Activated T-helper 17 cell treated with anti-CD3 and anti-CD28 coated beads, Interleukin-2, amount 50 U/mL, for 72 hours (primary cell): Measurements from ENCODE around the gene SLC40A1. TPM values are rescaled to one million over a fixed set of nuclear protein-coding genes. Genes with fewer than 3 reads are reported as not detected.
A peak's percentile ranks its signal among the peaks of the same experiment; 100 is the strongest.

ENCODE experiments used
- ATAC-seq: fragments of 150-1000 bp; cut with Tn5 transposase; replicated peaks from 2 replicates; pipeline ENCODE4 v1.10.0; 2021; ENCODE audit warnings: mild to moderate bottlenecking, moderate library complexity
- H3K27ac Mint-ChIP-seq: one replicate; pipeline ENCODE4 v1.8.0; 2022; ENCODE audit warnings: mixed read lengths
- H3K27me3 Mint-ChIP-seq: one replicate; pipeline ENCODE4 v1.8.0; 2022; ENCODE audit warnings: mixed read lengths
- H3K36me3 Mint-ChIP-seq: one replicate; pipeline ENCODE4 v1.8.0; 2022; ENCODE audit warnings: low read depth, mild to moderate bottlenecking, mixed read lengths
- H3K4me1 Mint-ChIP-seq: one replicate; pipeline ENCODE4 v1.8.0; 2022; ENCODE audit warnings: mixed read lengths
- H3K4me3 Mint-ChIP-seq: one replicate; pipeline ENCODE4 v1.8.0; 2022; ENCODE audit warnings: mild to moderate bottlenecking, mixed read lengths
- H3K9me3 Mint-ChIP-seq: one replicate; pipeline ENCODE4 v1.8.0; 2022; ENCODE audit warnings: mixed read lengths
- total RNA-seq, 2 donors: library from RNA; stranded (reverse); gene quantifications; one replicate each; pipeline ENCODE4 v1.2.3, GENCODE V29; 2022

The SLC40A1 gene
- total RNA-seq, 2 donors from 2014 or later: 1.1 to 4.1 TPM

DNA sequence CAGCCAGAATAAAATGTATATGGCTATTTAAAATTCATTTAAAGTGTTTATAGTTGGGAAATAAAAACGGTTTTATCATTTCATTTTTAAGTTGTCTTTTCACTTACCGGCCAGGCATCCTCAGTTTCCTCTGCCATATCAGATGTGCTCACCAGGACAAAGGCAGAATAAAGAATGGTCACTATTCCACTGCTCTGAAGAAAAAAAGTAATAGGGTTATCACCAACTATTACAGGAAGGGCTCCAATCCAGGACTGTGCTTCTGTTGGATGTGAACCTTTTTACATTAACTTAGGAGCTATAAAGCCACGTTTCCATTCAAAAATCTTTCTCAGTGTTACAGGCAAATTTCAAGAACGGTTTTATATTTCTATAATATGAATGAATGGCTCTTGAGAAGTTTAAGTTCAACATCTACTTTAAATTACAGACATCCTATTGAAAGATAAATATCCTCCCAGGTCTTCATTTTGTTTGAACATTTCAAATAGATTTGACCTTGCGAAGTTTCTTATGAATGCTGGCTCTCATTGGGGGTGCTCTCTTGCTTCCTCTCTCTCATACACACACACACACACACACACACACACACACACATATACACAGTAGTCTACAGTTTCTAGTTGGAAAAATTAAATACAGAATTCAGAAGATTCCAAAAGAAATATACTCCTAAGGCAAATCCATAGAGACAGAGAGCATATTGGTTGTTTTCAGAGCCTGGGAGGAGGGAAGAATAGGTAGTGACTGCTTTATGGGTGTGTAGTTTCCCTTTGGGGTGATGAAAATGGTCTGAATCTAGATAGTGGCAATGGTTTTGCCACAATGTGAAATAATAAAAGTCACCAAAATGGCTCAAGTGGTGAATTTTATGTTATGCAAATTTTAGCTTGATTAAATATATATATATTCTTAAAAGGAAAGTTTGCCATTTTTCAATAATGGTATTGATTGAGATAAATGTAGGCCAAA is 2.9 kb upstream of the SLC40A1 start:
- Mint-ChIP-seq H3K4me1 (peaks cover 9% of the 10 kb centered on the region), H3K27me3 (no peaks in the 10 kb centered on the region), H3K9me3 (no peaks in the 10 kb centered on the region), H3K27ac (no peak overlapping the region), H3K4me3 (no peak overlapping the region), H3K36me3 (no peaks in the 10 kb centered on the region)
- ATAC-seq: no peak

DNA sequence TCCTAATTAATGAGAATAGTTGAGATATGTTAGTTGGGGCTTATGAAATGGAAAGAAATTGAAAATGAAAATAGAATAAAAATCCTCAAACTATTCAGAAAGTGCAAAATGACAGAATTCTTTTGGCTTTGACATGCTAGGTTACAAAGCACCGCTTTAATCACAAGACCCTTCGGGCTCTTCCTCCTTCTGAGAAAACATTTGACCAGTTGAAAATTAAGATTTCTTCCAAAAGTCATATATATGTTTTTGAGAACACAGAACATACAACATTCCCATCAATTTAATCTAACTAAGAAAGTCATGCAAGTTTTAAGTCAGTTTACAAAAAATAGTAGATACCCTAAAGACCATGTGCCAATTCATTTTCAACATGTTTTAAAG is 2.2 kb upstream of the SLC40A1 start:
- peaks cover 13% of the 10 kb centered on the region for H3K4me1 Mint-ChIP-seq

GRCh38 chr2:189582140-189582808 is 1.7 kb upstream of the SLC40A1 start:
- no peaks in the 10 kb centered on the region for H3K27me3 Mint-ChIP-seq
- H3K36me3 Mint-ChIP-seq: no peaks in the 10 kb centered on the region
- H3K9me3 Mint-ChIP-seq: no peaks in the 10 kb centered on the region
- peaks cover 13% of the 10 kb centered on the region for H3K4me1 Mint-ChIP-seq
- ATAC-seq: no peak
- no peak overlapping the region for H3K27ac Mint-ChIP-seq
- peak overlapping the region; percentile 91 for H3K4me3 Mint-ChIP-seq

More for the DNA sequence above, 2.2 kb upstream of the SLC40A1 start:
- Mint-ChIP-seq H3K9me3 (no peaks in the 10 kb centered on the region), H3K36me3 (no peaks in the 10 kb centered on the region), H3K4me3 (peak overlapping the region; percentile 91), H3K27me3 (no peaks in the 10 kb centered on the region), H3K27ac (no peak overlapping the region)
- ATAC-seq: no peak

DNA sequence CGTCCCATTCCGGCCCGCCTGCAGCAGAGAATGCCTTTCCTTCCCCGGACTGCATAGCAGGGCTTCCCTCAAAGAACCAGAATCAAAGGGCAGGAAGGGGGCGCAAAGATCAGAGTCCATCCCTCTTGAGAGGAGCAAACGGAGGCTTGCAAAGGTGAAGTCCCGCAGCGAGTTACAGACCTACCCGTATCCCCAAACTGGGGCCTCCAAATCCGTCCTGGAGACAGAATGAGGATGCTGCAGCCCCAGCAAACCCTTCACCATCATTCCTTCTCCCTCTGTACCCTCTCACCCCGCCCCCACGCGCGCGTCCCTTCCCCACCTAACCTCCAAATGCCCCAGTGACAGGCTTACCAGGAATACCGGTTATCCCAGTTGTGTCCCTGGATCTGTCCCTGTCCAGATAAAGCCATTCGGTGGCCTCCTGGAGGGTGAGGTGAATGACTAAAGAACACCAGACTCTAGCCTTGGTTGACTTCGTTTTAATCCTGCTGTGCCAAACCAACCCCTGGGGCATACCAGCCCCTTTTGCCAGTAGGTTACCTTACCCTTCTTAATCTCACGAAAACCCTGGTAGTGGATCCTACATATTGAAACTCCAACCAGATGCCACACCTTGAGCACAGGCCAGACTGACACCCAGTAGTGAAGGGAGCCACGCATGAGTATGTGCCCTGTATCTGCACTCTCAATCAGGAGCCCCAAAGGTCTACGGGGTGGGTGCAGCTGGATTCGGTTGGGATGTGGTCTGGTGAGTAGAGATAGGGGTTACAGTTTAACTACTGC is 961 bp upstream of the SLC40A1 start:
- no peaks in the 10 kb centered on the region for H3K27me3 Mint-ChIP-seq
- peak; percentile 6 for ATAC-seq
- peak overlapping the region; percentile 91 for H3K4me3 Mint-ChIP-seq
- no peaks in the 10 kb centered on the region for H3K36me3 Mint-ChIP-seq
- H3K9me3 Mint-ChIP-seq: no peaks in the 10 kb centered on the region
- peak overlapping the region; percentile 23 for H3K27ac Mint-ChIP-seq
- H3K4me1 Mint-ChIP-seq: peaks cover 13% of the 10 kb centered on the region

DNA sequence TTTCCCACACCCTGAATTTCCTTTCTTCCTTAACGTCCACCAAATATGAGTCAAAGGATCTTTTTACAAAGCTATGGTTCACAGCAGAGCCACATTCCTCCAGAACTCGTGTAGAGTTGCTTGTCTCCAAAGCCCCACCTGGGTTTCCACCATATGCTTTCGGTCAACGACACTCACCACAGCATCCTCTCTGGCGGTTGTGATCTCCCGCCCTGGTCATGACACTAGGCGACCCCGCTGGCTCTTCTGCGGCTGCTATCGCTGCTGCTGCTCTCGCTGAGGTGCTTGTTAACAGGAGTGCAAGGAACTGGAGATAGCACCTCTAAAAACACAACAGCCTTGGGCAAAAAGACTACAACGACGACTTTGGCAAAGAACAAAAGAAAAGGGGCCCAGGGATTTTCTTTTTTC is 340 bp downstream of the SLC40A1 start:
- H3K36me3 Mint-ChIP-seq: no peaks in the 10 kb centered on the region
- peak; percentile 65 for ATAC-seq
- no peaks in the 10 kb centered on the region for H3K27me3 Mint-ChIP-seq
- H3K9me3 Mint-ChIP-seq: no peaks in the 10 kb centered on the region
- peak overlapping the region; percentile 91 for H3K27ac Mint-ChIP-seq
- H3K4me3 Mint-ChIP-seq: peak overlapping the region; percentile 91
- peaks cover 18% of the 10 kb centered on the region for H3K4me1 Mint-ChIP-seq

DNA sequence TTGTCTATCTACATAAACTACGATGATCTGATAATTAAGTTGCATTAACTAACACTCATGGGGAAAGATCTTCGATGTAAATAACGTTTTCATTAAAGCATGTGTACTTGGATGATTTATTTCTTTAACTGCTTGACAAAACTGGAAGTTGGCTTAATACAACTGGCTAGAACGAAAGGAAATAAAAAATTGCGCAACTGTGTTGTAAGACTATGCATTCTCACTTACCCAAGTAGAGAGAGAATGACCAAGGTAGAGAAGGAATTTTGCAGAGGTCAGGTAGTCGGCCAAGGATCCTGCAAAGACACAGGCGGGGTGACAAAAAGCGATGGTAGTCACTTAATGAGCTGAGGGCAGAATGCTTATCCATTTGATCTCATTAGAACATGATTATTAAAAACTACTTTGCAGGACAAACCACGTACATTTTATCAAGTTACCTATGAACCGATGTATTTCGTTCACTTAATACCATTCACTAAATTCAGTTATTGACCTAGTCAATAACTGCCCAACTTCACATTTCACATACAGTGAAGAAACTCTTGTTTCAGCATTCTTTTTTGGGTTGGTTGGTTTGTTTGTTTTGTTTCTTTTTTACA is 900 bp downstream of the SLC40A1 start:
- no peaks in the 10 kb centered on the region for H3K9me3 Mint-ChIP-seq
- no peaks in the 10 kb centered on the region for H3K27me3 Mint-ChIP-seq
- no peaks in the 10 kb centered on the region for H3K36me3 Mint-ChIP-seq
- ATAC-seq: no peak
- H3K4me3 Mint-ChIP-seq: peak overlapping the region; percentile 91
- H3K27ac Mint-ChIP-seq: peak overlapping the region; percentile 91
- H3K4me1 Mint-ChIP-seq: peaks cover 18% of the 10 kb centered on the region

- Mint-ChIP-seq H3K9me3 (no peaks in the 10 kb centered on the region), H3K36me3 (peaks cover 5% of the 10 kb centered on the region), H3K27me3 (no peaks in the 10 kb centered on the region), H3K4me3 (peak overlapping the region; percentile 91), H3K4me1 (peaks cover 18% of the 10 kb centered on the region), H3K27ac (no peak overlapping the region)
- no peak for ATAC-seq
Measured at GRCh38 chr2:189578272-189578950, 2.2 kb downstream of the SLC40A1 start.

DNA sequence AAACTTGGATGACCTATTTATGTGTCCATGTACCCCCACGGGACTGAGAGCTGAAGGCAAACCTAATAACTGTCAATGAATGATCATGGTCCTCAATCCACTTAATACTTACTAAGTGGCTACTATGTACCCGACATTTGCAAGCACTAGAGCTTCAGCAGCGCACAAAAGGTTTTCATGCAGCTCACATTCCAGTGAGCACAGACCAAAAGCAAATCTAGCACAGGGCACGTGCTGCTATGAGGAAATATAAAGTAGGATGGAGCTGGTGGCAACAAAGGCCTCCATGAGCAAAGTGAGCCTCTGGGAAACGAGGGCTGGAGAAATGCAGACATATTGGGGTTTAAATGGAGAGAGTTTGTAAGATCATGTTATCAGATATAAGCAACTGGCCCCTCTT is 3.5 kb downstream of the SLC40A1 start:
- Mint-ChIP-seq H3K36me3 (peaks cover 5% of the 10 kb centered on the region), H3K4me3 (peak overlapping the region; percentile 10), H3K27ac (no peak overlapping the region), H3K4me1 (peaks cover 18% of the 10 kb centered on the region), H3K27me3 (no peaks in the 10 kb centered on the region), H3K9me3 (no peaks in the 10 kb centered on the region)
- no peak for ATAC-seq

DNA sequence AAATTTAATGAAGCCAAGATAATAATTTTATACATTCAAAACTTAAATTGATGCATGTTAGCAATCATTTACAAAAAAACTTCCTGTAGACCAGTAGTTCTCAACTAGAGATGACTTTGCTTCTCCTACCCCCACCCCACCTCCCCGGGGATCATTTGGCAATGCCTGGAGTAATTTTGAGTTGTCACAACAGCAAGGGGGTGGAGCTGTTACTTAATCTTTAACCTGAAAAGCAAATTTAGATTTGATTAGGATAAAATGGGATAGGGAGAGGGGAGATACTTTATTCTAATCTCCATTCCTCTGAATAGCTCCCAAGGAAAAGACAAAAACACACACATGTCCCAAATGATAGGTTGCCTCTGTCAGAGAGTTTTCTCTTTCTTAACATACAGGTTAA is 4.2 kb downstream of the SLC40A1 start:
- H3K27me3 Mint-ChIP-seq: no peaks in the 10 kb centered on the region
- no peak overlapping the region for H3K27ac Mint-ChIP-seq
- H3K9me3 Mint-ChIP-seq: no peaks in the 10 kb centered on the region
- ATAC-seq: no peak
- H3K4me1 Mint-ChIP-seq: peaks cover 18% of the 10 kb centered on the region
- H3K36me3 Mint-ChIP-seq: peaks cover 5% of the 10 kb centered on the region
- no peak overlapping the region for H3K4me3 Mint-ChIP-seq

- ATAC-seq: peak; percentile 38
- H3K4me1 Mint-ChIP-seq: peaks cover 13% of the 10 kb centered on the region
- peak overlapping the region; percentile 57 for H3K4me3 Mint-ChIP-seq
- peak overlapping the region; percentile 36 for H3K27ac Mint-ChIP-seq
- H3K27me3 Mint-ChIP-seq: no peaks in the 10 kb centered on the region
- no peaks in the 10 kb centered on the region for H3K9me3 Mint-ChIP-seq
- peaks cover 5% of the 10 kb centered on the region for H3K36me3 Mint-ChIP-seq
Measured at GRCh38 chr2:189574793-189575475, 5.7 kb downstream of the SLC40A1 start.

GRCh38 chr2:189570570-189571031 is 10.0 kb downstream of the SLC40A1 start:
- Mint-ChIP-seq H3K27me3 (no peaks in the 10 kb centered on the region), H3K9me3 (no peaks in the 10 kb centered on the region), H3K36me3 (peaks cover 21% of the 10 kb centered on the region), H3K4me1 (peaks cover 32% of the 10 kb centered on the region), H3K27ac (no peak overlapping the region), H3K4me3 (no peak overlapping the region)
- no peak for ATAC-seq

DNA sequence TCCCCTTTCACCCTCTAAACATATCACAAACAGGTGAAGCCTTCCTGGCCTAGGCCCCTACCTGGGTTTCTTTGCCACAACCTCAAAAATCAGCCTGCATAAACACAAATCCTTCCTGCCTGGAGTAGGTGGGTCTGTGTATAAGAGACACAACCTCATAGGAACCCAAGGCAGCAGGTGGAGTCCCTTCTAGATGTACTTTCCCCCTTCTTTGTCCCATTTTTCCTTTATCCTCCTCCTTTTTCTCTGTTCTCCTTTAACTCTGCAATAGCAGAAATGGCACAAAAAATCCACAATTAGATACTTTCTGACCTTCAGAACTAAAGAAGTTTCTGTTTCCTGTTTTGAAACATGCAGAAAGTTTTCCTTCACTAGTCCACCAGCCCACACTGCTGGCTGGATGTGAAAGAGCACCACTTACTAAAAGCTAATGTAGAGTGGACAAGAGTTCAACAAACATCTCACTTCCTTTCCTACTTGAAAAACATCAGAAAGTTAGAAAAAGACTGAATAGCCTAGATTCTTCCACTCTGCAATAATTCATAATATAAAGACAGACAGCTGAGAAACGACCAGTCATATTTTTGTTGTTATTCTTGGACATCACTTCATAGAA is 11.2 kb downstream of the SLC40A1 start:
- Mint-ChIP-seq H3K4me3 (peak overlapping the region; percentile 51), H3K9me3 (no peaks in the 10 kb centered on the region), H3K27me3 (no peaks in the 10 kb centered on the region), H3K4me1 (peaks cover 33% of the 10 kb centered on the region), H3K36me3 (peaks cover 31% of the 10 kb centered on the region), H3K27ac (peak overlapping the region; percentile 65)
- peak; percentile 35 for ATAC-seq

DNA sequence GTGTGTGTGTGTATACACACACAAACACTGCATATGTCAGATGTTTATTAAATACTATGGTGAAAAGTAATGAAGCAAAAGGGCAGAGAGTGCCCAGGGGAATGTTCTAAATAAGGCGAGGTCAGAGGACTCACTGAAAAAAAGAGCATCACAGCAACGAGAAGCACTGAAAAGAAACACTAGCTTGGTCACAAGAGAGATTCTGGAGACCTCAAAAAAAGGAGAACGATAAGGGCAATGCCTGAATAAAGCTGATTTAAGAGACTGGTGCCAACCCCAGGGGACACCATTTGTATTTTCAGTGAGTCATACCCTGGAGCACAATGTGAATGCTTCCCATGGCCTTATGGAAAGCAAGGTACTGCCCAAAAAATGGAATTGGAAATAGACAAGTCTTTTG is 14.5 kb downstream of the SLC40A1 start:
- peaks cover 43% of the 10 kb centered on the region for H3K36me3 Mint-ChIP-seq
- no peak overlapping the region for H3K4me3 Mint-ChIP-seq
- H3K9me3 Mint-ChIP-seq: no peaks in the 10 kb centered on the region
- H3K27ac Mint-ChIP-seq: no peak overlapping the region
- no peaks in the 10 kb centered on the region for H3K27me3 Mint-ChIP-seq
- no peak for ATAC-seq
- peaks cover 37% of the 10 kb centered on the region for H3K4me1 Mint-ChIP-seq
